ENCODE data around the gene PRDM12.

GRCh38 chr9:130635721-130636647 is 28.4 kb upstream of the PRDM12 start:
- TF ChIP-seq, protein P1, sequence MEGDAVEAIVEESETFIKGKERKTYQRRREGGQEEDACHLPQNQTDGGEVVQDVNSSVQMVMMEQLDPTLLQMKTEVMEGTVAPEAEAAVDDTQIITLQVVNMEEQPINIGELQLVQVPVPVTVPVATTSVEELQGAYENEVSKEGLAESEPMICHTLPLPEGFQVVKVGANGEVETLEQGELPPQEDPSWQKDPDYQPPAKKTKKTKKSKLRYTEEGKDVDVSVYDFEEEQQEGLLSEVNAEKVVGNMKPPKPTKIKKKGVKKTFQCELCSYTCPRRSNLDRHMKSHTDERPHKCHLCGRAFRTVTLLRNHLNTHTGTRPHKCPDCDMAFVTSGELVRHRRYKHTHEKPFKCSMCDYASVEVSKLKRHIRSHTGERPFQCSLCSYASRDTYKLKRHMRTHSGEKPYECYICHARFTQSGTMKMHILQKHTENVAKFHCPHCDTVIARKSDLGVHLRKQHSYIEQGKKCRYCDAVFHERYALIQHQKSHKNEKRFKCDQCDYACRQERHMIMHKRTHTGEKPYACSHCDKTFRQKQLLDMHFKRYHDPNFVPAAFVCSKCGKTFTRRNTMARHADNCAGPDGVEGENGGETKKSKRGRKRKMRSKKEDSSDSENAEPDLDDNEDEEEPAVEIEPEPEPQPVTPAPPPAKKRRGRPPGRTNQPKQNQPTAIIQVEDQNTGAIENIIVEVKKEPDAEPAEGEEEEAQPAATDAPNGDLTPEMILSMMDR (IDR thresholded peaks at IDR 0.05; ENCODE audit: low read depth, low read length), result no peak
- no peak for TF ChIP-seq MAX (IDR thresholded peaks at IDR 0.05; ENCODE audit: low read depth, low read length)
- TF ChIP-seq MYC (IDR thresholded peaks at IDR 0.05; ENCODE audit: low read depth, low read length), result no peak

Measured in NB4 (cell line).